ENCODE results near the gene ST8SIA1. TPM values are rescaled to one million over a fixed set of nuclear protein-coding genes. Genes with fewer than 3 reads are reported as not detected.

ST8SIA1 gene
- total RNA-seq, 1 donor from 2014 or later, result 1.2 TPM

DNA sequence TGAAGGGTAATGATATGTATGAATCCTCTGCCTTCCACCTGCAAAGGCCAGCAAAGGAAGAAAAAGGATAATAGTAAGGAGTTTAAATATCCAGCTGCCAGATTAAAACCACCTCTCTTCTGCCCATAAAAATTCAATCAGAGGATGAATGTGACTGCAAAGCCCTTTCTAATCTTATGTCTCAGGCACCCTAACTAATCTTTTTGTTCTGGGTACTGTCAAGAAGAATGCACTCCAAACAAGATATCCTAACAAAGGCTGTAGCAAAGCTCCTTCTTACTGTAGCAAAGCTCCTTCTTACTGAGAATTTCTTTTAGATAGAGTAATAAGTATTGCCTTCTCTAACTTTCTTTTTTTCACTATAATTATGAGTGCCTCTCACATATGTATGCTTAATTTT lies 91.8 kb downstream of the ST8SIA1 start:
- H3K27ac Mint-ChIP-seq (ENCODE audit: unreplicated experiment), result no peak overlapping the region
- no peaks in the 10 kb centered on the region for H3K27me3 Mint-ChIP-seq (ENCODE audit: low read depth)
- H3K4me1 Mint-ChIP-seq (ENCODE audit: low read depth), result peaks cover 9% of the 10 kb centered on the region
- H3K9me3 Mint-ChIP-seq (ENCODE audit: low read depth), result peaks cover 10% of the 10 kb centered on the region
- no peak for DNase-seq (ENCODE audit: low spot score)
- H3K36me3 Mint-ChIP-seq (ENCODE audit: low read depth), result peaks cover 3% of the 10 kb centered on the region
- no peak overlapping the region for H3K4me3 Mint-ChIP-seq (ENCODE audit: unreplicated experiment)
- TF ChIP-seq, protein P1, sequence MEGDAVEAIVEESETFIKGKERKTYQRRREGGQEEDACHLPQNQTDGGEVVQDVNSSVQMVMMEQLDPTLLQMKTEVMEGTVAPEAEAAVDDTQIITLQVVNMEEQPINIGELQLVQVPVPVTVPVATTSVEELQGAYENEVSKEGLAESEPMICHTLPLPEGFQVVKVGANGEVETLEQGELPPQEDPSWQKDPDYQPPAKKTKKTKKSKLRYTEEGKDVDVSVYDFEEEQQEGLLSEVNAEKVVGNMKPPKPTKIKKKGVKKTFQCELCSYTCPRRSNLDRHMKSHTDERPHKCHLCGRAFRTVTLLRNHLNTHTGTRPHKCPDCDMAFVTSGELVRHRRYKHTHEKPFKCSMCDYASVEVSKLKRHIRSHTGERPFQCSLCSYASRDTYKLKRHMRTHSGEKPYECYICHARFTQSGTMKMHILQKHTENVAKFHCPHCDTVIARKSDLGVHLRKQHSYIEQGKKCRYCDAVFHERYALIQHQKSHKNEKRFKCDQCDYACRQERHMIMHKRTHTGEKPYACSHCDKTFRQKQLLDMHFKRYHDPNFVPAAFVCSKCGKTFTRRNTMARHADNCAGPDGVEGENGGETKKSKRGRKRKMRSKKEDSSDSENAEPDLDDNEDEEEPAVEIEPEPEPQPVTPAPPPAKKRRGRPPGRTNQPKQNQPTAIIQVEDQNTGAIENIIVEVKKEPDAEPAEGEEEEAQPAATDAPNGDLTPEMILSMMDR (IDR thresholded peaks at IDR 0.05), result no peak

DNA sequence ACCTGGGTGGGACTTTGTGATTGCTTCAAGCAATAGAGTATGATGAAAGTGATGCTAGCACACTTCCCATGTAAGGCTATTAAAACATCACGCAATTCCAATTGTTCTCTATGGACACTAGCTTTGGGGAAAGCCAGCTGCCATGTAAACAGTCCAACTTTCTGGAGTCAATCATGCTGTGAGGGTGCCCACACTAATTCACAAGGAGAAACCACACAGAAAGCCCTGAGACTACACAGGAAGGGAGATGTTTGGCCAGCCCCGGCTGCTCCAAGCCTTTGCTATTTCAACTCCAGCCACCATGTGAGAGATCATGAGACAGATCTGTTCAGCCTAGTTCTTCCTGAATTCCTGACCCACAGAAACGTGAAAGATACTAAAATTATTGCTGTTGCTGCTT lies 96.3 kb downstream of the ST8SIA1 start:
- Mint-ChIP-seq H3K9me3 (ENCODE audit: low read depth) (peaks cover 10% of the 10 kb centered on the region), H3K4me1 (ENCODE audit: low read depth) (peaks cover 13% of the 10 kb centered on the region)

DNA sequence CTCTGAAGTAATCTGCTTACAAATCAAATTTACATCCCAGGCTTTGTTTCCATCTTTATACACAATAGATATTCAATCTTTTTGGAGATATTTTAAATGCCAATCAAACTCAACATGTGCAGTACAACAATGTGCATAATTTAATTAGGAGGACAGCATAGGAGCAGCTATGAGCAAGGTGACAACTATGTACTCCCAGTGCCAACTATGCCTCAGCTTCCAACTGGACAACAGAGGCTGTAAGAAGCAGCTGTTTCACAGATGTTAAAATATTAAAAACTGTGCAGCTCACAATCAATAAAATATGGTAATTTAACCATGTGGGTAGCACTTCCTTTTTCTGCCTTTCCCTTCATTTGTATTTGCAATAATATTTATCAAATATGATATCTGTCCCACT lies 99.9 kb downstream of the ST8SIA1 start:
- H3K36me3 Mint-ChIP-seq (ENCODE audit: low read depth), result peaks cover 3% of the 10 kb centered on the region
- H3K4me3 Mint-ChIP-seq (ENCODE audit: unreplicated experiment), result no peak overlapping the region
- no peak overlapping the region for H3K27ac Mint-ChIP-seq (ENCODE audit: unreplicated experiment)
- peaks cover 26% of the 10 kb centered on the region for H3K4me1 Mint-ChIP-seq (ENCODE audit: low read depth)
- peaks cover 8% of the 10 kb centered on the region for H3K9me3 Mint-ChIP-seq (ENCODE audit: low read depth)
- no peaks in the 10 kb centered on the region for H3K27me3 Mint-ChIP-seq (ENCODE audit: low read depth)
- TF ChIP-seq, protein P1 (IDR thresholded peaks at IDR 0.05), result no peak
- DNase-seq (ENCODE audit: low spot score), result no peak

More for the DNA sequence above, 96.3 kb downstream of the ST8SIA1 start:
- DNase-seq (ENCODE audit: low spot score), result no peak
- Mint-ChIP-seq H3K27me3 (ENCODE audit: low read depth) (no peaks in the 10 kb centered on the region), H3K4me3 (ENCODE audit: unreplicated experiment) (no peak overlapping the region), H3K27ac (ENCODE audit: unreplicated experiment) (peak overlapping the region; percentile 66), H3K36me3 (ENCODE audit: low read depth) (peaks cover 3% of the 10 kb centered on the region)
- TF ChIP-seq, protein P1 (IDR thresholded peaks at IDR 0.05), result no peak

DNA sequence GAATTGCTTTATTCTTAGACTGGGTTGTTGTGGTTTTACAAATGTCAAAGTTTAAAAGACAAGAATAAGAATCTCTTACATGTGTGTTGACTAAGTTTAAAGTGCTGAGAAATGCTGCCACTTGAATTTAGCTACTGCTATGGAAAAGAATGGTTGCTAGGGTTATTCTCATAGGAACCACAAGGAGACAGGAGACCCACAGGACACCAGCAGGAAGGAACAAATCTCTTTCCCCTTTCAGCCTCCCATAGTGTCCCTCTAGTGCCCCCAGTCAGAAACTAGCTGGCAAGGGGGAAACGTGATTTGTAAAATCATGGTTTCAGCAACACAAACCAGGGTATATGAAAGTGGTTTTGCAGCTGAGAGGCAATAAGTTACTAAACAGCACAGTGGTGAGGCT lies 102.7 kb downstream of the ST8SIA1 start:
- Mint-ChIP-seq H3K9me3 (ENCODE audit: low read depth) (peaks cover 2% of the 10 kb centered on the region), H3K27ac (ENCODE audit: unreplicated experiment) (no peak overlapping the region), H3K27me3 (ENCODE audit: low read depth) (no peaks in the 10 kb centered on the region), H3K4me3 (ENCODE audit: unreplicated experiment) (no peak overlapping the region), H3K4me1 (ENCODE audit: low read depth) (peaks cover 38% of the 10 kb centered on the region), H3K36me3 (ENCODE audit: low read depth) (no peaks in the 10 kb centered on the region)
- DNase-seq (ENCODE audit: low spot score), result no peak
- TF ChIP-seq, protein P1 (IDR thresholded peaks at IDR 0.05), result peak; percentile 48

DNA sequence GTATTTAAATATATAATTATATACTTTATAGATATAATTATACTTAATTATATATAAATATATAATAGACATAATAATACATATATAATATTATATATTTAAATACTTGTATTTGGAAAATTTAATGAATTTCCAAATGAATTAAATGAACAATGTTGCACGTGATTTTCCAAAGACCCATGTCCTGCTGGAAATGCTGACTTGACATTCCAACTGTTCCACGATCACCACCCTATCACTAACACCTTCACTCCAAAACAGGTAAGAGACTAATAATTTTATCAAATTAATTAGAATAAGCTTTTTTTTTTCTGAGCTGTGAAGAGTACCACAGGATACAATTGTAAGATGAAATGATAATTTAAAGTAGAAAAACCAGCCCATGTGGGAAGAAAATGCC lies 103.4 kb downstream of the ST8SIA1 start:
- H3K4me3 Mint-ChIP-seq (ENCODE audit: unreplicated experiment), result no peak overlapping the region
- DNase-seq (ENCODE audit: low spot score), result no peak
- no peaks in the 10 kb centered on the region for H3K27me3 Mint-ChIP-seq (ENCODE audit: low read depth)
- H3K9me3 Mint-ChIP-seq (ENCODE audit: low read depth), result peaks cover 2% of the 10 kb centered on the region
- no peaks in the 10 kb centered on the region for H3K36me3 Mint-ChIP-seq (ENCODE audit: low read depth)
- no peak overlapping the region for H3K27ac Mint-ChIP-seq (ENCODE audit: unreplicated experiment)
- peaks cover 38% of the 10 kb centered on the region for H3K4me1 Mint-ChIP-seq (ENCODE audit: low read depth)
- TF ChIP-seq, protein P1 (IDR thresholded peaks at IDR 0.05), result no peak

Measured in chondrocyte (in vitro differentiated cells).